ENCODE measurements around the gene NMRAL1. TPM values are rescaled to one million over a fixed set of nuclear protein-coding genes. Genes with fewer than 3 reads are reported as not detected.

Gene NMRAL1
- total and polyA plus RNA-seq, 12 donors = 9.5 to 46.5 (median 30.0) TPM

DNA sequence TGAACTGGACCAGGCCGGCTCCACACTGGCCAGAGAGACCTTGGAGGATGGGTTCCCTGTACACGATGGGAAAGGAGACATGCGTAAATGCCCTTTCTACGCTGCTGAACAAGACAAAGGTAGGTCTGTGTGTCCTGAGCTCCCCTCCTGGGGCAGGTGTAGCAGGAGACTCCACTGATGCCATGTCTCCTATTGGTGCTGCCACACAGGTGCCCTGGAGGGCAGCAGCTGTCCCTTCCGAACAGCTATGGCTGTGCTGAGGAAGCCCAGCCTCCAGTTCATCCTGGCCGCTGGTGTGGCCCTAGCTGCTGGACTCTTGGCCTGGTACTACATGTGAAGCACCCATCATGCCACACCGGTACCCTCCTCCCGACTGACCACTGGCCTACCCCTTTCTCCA, 35.0 kb upstream of the NMRAL1 start:
- Histone ChIP-seq H3K4me3 (no peak overlapping the region), H3K36me3 (peaks cover 5 to 90% (median 26%) of the 10 kb centered on the region in 9 donors), H3K27me3 (no peaks in the 10 kb centered on the region), H3K4me1 (peaks cover 26 to 55% (median 42%) of the 10 kb centered on the region in 9 donors), H3K27ac (no peak overlapping the region), H3K9me3 (no peaks in the 10 kb centered on the region)
- intact Hi-C loops (cut with DNase I) = loop anchor here in 5 of 10 donors (5.0 to 10.0 kb wide), 3 partner anchors 38 to 445 kb away; partner anchors contain the start of gene SEC14L5 (in 1 of the 5)
- TF ChIP-seq, protein P1, sequence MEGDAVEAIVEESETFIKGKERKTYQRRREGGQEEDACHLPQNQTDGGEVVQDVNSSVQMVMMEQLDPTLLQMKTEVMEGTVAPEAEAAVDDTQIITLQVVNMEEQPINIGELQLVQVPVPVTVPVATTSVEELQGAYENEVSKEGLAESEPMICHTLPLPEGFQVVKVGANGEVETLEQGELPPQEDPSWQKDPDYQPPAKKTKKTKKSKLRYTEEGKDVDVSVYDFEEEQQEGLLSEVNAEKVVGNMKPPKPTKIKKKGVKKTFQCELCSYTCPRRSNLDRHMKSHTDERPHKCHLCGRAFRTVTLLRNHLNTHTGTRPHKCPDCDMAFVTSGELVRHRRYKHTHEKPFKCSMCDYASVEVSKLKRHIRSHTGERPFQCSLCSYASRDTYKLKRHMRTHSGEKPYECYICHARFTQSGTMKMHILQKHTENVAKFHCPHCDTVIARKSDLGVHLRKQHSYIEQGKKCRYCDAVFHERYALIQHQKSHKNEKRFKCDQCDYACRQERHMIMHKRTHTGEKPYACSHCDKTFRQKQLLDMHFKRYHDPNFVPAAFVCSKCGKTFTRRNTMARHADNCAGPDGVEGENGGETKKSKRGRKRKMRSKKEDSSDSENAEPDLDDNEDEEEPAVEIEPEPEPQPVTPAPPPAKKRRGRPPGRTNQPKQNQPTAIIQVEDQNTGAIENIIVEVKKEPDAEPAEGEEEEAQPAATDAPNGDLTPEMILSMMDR (IDR thresholded peaks at IDR 0.05) = no peak
- DNase-seq (no peak), ATAC-seq (no peak)
- WGBS, 2 donors = 91 to 93% methylated on average over 8 of the region's 8 CpGs

DNA sequence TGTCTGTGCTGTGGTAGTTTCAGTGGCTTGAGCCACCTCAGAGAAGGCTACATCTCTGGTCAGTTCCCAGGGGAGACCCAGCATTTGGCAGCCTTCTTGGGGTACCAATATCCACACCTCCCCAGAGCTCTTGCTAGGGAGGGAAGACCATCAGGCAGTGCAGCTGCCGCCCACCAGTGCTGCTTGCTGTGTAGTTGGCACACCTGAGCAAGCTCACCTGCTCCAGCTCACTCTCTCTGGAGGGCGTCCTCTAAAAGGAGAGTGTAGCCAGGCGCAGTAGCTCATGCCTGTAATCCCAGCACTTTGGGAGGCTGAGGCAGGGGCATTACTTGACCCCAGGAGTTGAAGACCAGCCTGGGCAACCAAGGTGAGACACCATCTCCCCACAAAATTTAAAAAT, 34.4 kb upstream of the NMRAL1 start:
- Histone ChIP-seq H3K4me3 (no peak overlapping the region), H3K36me3 (peaks cover 5 to 86% (median 26%) of the 10 kb centered on the region in 9 donors), H3K9me3 (no peaks in the 10 kb centered on the region), H3K4me1 (peaks cover 20 to 55% (median 39%) of the 10 kb centered on the region in 9 donors), H3K27ac (no peak overlapping the region), H3K27me3 (no peaks in the 10 kb centered on the region)
- DNase-seq (no peak), ATAC-seq (no peak)
- intact Hi-C loops (cut with DNase I) = loop anchor here in 5 of 10 donors (5.0 to 10.0 kb wide), 3 partner anchors 38 to 446 kb away; partner anchors contain the start of gene SEC14L5 (in 1 of the 5)
- TF ChIP-seq, protein P1 (IDR thresholded peaks at IDR 0.05) = no peak
- 97 to 99% methylated on average over 3 of the region's 3 CpGs for WGBS, 2 donors

DNA sequence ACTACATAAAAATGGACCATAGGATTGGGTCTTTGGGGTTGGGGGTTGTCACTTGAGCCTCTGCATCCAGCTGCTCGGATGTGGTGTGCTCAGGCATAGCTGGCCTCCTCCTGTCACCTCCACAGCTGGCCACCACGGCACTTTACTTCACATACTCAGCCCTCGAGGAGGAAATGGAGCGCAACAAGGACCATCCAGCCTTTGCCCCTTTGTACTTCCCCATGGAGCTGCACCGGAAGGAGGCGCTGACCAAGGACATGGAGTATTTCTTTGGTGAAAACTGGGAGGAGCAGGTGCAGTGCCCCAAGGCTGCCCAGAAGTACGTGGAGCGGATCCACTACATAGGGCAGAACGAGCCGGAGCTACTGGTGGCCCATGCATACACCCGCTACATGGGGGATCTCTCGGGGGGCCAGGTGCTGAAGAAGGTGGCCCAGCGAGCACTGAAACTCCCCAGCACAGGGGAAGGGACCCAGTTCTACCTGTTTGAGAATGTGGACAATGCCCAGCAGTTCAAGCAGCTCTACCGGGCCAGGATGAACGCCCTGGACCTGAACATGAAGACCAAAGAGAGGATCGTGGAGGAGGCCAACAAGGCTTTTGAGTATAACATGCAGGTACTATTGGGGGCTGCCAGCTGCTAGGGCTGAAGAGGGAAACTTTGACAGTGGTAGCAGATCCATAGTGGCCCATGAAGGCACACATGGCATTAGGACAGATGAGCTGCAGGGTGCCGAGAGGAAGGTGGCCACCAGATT, 33.3 kb upstream of the NMRAL1 start:
- no peak overlapping the region for H3K4me3 ChIP-seq
- peaks cover 10 to 55% (median 38%) of the 10 kb centered on the region in 9 donors for H3K4me1 ChIP-seq
- H3K27me3 ChIP-seq = no peaks in the 10 kb centered on the region
- H3K36me3 ChIP-seq = peaks cover 5 to 78% (median 26%) of the 10 kb centered on the region in 9 donors
- no peak for ATAC-seq
- no peak for DNase-seq
- 91 to 93% methylated on average over 17 of the region's 17 CpGs for WGBS, 2 donors
- intact Hi-C loops (cut with DNase I) = loop anchor here in 6 of 10 donors (2.0 to 10.0 kb wide), 4 partner anchors 40 to 447 kb away; partner anchors contain the start of gene SEC14L5 (in 1 of the 6)
- TF ChIP-seq, protein P1 (IDR thresholded peaks at IDR 0.05) = no peak
- no peak overlapping the region for H3K27ac ChIP-seq
- no peaks in the 10 kb centered on the region for H3K9me3 ChIP-seq

DNA sequence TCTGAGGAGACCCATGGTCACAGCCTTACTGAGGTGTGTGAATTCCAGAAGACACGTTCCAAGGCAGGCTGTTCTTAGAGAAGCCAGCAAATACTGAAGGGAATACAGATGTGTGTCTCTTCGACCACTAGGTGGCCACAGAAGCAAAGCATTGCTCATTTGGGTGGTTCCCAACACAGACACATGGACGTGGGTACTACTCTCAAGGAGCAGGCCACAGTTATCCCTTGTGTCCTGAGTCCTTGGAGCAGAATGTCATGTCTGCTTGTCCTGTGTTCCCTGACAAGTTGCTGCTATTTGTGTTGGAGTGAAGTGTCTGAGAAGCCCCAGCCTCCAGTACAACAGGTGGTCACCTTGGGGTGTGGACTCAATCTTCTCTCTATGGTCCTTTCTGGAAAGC, 32.0 kb upstream of the NMRAL1 start:
- Histone ChIP-seq H3K9me3 (no peaks in the 10 kb centered on the region), H3K36me3 (peaks cover 5 to 65% (median 26%) of the 10 kb centered on the region in 9 donors), H3K27ac (peak overlapping the region in 4 of 10 donors; percentile 3 to 93 (median 27)), H3K27me3 (no peaks in the 10 kb centered on the region), H3K4me1 (peaks cover 8 to 63% (median 40%) of the 10 kb centered on the region in 9 donors), H3K4me3 (no peak overlapping the region)
- TF ChIP-seq, protein P1 (IDR thresholded peaks at IDR 0.05) = peak; percentile 65 to 85 (median 79)
- ATAC-seq (peak; percentile 58 to 87 (median 77)), DNase-seq (peak in 1 of 2 donors; percentile 67)
- WGBS, 2 donors = 6% methylated on average over 3 of the region's 3 CpGs
- intact Hi-C loops (cut with DNase I) = loop anchor here in 7 of 10 donors (1.0 to 10.0 kb wide), 5 partner anchors 41 to 448 kb away; partner anchors contain the start of gene SEC14L5 (in 1 of the 7)

Measured in heart right ventricle (tissue), 16 donors.